Chondrocyte (in vitro differentiated cells): ENCODE results near the gene RAB11FIP4. TPM values are rescaled to one million over a fixed set of nuclear protein-coding genes. Genes with fewer than 3 reads are reported as not detected.

Experiments
- DNase-seq: peaks from one replicate; pipeline ENCODE4 v3.0.0; 2021; ENCODE audit warnings: mixed read lengths, low spot score
- H3K27ac Mint-ChIP-seq: one replicate; pipeline ENCODE4 v1.8.0; 2021; ENCODE audit warnings: mild to moderate bottlenecking, moderate library complexity, mixed read lengths; ENCODE audit not compliant: unreplicated experiment
- H3K27me3 Mint-ChIP-seq: 2 replicates; pipeline ENCODE4 v1.8.0; 2021; ENCODE audit warnings: low read depth, mixed read lengths
- H3K36me3 Mint-ChIP-seq: 2 replicates; pipeline ENCODE4 v1.8.0; 2021; ENCODE audit warnings: low read depth, mixed read lengths
- H3K4me1 Mint-ChIP-seq: 2 replicates; pipeline ENCODE4 v1.8.0; 2021; ENCODE audit warnings: low read depth, mild to moderate bottlenecking, mixed read lengths
- H3K4me3 Mint-ChIP-seq: one replicate; pipeline ENCODE4 v1.8.0; 2021; ENCODE audit warnings: mild to moderate bottlenecking, moderate library complexity, mixed read lengths; ENCODE audit not compliant: unreplicated experiment
- H3K9me3 Mint-ChIP-seq: 2 replicates; pipeline ENCODE4 v1.8.0; 2021; ENCODE audit warnings: low read depth, mixed read lengths
- total RNA-seq: library from RNA; stranded (reverse); gene quantifications from 3 replicates; pipeline ENCODE4 v1.2.1, GENCODE V29; 2021
- TF ChIP-seq, protein P1 (sequence below): fragments of 200-600 bp; sonication (generic); IDR thresholded peaks from 2 replicates; pipeline ENCODE4 v1.5.0; 2021; ENCODE audit warnings: antibody characterized with exemption, mild to moderate bottlenecking, moderate library complexity

Gene RAB11FIP4
- total RNA-seq, 1 donor from 2014 or later = 0.30 TPM

DNA sequence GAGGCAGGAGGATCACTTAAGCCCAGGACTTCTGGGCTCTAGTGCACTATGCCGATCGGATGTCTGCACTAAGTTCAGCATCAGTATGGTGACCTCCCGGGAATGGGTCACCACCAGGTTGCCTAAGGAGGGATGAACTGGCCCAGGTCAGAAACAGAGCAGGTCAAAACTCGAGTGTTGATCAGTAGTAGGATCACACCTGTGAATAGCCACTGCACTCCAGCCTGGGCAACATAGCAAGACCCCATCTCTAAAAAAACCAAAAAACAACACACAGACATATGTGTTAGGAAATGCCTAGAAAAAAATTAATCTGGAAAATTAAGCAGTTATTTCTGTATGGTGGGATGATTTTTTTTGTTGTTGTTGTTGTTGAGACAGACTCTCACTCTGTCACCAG is 127.0 kb downstream of the RAB11FIP4 start:
- Mint-ChIP-seq H3K27ac (no peak overlapping the region), H3K36me3 (no peaks in the 10 kb centered on the region), H3K4me1 (no peaks in the 10 kb centered on the region), H3K4me3 (no peak overlapping the region), H3K27me3 (peaks cover 2% of the 10 kb centered on the region), H3K9me3 (no peaks in the 10 kb centered on the region)
- no peak for DNase-seq
- TF ChIP-seq, protein P1, sequence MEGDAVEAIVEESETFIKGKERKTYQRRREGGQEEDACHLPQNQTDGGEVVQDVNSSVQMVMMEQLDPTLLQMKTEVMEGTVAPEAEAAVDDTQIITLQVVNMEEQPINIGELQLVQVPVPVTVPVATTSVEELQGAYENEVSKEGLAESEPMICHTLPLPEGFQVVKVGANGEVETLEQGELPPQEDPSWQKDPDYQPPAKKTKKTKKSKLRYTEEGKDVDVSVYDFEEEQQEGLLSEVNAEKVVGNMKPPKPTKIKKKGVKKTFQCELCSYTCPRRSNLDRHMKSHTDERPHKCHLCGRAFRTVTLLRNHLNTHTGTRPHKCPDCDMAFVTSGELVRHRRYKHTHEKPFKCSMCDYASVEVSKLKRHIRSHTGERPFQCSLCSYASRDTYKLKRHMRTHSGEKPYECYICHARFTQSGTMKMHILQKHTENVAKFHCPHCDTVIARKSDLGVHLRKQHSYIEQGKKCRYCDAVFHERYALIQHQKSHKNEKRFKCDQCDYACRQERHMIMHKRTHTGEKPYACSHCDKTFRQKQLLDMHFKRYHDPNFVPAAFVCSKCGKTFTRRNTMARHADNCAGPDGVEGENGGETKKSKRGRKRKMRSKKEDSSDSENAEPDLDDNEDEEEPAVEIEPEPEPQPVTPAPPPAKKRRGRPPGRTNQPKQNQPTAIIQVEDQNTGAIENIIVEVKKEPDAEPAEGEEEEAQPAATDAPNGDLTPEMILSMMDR = no peak

DNA sequence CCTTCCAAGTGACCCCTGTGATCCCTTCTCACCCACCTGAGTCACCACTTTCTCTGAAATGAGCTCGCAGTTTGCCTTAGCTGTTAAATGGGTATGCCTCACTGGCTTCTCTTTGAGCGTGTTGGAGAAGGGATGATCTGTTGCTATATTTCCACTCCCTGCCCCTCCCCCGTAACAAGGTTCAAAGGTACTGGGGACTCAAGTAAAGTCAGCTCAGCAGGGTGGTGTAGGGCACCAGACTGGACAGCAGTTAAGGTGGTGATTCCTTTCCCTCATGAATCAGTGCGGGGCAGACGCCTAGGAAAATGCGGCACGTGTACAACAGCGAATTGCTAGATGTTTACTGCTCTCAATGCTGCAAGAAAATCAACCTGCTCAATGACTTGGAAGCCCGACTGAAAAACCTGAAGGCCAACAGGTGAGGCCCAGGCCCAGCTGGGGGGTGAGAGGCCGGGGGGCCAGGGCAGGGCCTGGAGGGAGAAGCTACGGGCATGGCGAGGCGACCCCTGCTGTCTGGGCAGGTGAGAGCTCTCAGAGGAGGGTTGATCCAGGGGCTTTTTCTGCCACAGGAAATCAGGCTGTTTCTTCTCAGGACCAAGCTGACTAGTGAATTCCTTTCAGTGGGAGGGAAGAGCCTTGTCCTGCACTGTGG is 130.3 kb downstream of the RAB11FIP4 start:
- peaks cover 2% of the 10 kb centered on the region for H3K27me3 Mint-ChIP-seq
- no peak overlapping the region for H3K27ac Mint-ChIP-seq
- no peaks in the 10 kb centered on the region for H3K4me1 Mint-ChIP-seq
- H3K4me3 Mint-ChIP-seq = no peak overlapping the region
- no peaks in the 10 kb centered on the region for H3K9me3 Mint-ChIP-seq
- no peak for DNase-seq
- TF ChIP-seq, protein P1 = peak; percentile 26
- no peaks in the 10 kb centered on the region for H3K36me3 Mint-ChIP-seq

DNA sequence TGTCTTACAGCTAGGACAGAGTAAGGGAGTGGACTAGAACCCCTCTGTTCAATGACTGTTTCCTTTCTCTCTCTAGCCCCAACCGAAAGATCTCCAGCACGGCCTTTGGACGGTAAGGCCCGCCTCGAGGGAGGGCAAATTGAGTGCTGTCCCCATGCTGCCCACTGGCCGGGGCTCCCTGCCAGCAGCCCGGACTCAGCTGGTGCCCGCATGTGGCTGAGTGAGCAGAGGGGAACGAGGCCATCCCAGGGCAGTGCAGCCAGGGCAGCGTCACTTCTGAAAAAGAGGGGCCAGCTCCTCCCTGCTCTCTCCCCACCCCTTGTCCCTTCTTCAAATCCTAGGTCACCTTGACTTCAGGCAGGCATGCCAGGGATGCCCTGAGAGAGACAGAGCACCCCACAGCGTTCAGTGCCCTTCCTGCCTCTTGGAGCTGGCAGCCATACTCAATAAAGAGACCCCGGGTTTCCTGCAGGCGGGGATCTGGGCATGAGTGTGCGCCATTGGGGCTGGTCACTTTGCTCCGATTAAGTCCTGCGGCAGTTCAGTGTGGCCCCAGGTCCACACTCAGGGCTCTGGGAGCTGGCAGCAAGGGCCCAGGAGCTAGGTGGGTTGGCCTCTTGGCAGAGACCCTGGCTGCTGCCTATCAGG is 130.9 kb downstream of the RAB11FIP4 start:
- no peak overlapping the region for H3K27ac Mint-ChIP-seq
- TF ChIP-seq, protein P1 = no peak
- no peaks in the 10 kb centered on the region for H3K36me3 Mint-ChIP-seq
- no peak for DNase-seq
- H3K27me3 Mint-ChIP-seq = peaks cover 2% of the 10 kb centered on the region
- no peaks in the 10 kb centered on the region for H3K9me3 Mint-ChIP-seq
- no peak overlapping the region for H3K4me3 Mint-ChIP-seq
- H3K4me1 Mint-ChIP-seq = peaks cover 3% of the 10 kb centered on the region

DNA sequence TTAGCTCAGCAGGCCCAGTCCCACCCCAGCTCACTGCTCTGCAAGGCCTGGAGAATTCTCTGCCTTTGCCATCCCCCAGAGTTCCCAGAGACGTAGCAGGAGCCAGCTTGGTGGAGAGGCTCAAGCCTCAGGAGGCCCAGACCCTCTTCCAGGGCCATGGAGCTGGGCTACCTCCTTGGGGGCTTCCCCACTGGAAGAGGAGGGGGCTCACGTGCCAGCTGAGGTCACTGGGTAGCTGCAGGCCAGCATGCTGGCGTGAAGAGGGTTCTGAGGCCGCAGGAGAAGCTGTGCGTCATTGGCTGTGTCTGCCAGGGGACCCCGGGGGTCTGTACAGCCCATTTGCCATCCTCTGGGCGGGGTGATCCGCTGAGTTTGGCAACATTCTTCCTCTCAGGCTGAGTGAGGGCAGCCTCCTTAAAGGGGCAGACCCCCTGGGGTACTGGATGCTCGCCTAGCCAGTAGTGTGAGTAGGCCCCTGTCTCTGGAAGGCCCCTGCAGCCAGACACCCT is 131.6 kb downstream of the RAB11FIP4 start:
- no peak overlapping the region for H3K4me3 Mint-ChIP-seq
- TF ChIP-seq, protein P1 = no peak
- no peak for DNase-seq
- no peak overlapping the region for H3K27ac Mint-ChIP-seq
- H3K4me1 Mint-ChIP-seq = peaks cover 8% of the 10 kb centered on the region
- peaks cover 2% of the 10 kb centered on the region for H3K27me3 Mint-ChIP-seq
- H3K9me3 Mint-ChIP-seq = no peaks in the 10 kb centered on the region
- no peaks in the 10 kb centered on the region for H3K36me3 Mint-ChIP-seq

DNA sequence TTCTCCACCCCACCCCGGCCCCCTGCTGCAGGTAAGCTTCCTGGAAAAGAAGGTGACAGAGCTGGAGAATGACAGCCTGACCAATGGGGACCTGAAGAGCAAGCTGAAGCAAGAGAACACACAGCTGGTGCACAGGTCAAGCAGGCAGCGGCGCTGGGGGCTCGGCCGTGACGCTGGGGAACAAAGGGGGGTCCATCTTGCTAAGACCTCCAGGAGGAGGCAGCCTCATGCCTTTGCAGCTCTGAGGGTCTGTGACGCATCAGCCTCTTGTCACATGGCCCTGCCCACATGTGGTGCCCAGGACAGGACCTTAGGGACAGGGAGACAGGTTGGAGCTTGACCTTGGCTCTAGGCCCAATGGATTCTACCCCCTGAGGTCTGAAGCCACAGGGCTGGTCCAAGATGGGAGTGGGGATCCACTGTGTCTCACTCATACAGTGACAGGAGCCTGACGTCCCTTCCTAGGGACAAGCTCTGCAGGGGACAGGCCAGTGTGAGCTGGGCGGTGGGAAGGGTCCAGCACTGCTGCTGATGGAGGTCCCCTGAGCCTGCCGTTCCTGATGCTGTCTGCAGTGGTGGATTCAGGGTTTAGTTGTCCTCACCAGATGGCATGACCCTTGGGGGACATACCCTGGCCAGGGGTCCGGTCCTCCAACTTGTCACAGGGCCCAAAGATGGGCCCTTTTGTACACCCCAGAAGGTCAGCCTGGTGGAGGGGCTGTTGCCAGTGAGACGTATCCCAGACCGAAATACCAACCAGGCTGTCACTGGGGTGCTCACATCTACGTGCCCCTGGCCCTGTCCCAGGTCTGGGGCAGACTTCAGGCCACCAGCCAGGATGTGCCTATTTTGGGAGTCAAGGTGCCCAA is 132.6 kb downstream of the RAB11FIP4 start:
- no peak overlapping the region for H3K4me3 Mint-ChIP-seq
- H3K27ac Mint-ChIP-seq = no peak overlapping the region
- H3K4me1 Mint-ChIP-seq = peaks cover 8% of the 10 kb centered on the region
- H3K9me3 Mint-ChIP-seq = no peaks in the 10 kb centered on the region
- DNase-seq = no peak
- TF ChIP-seq, protein P1 = no peak
- peaks cover 2% of the 10 kb centered on the region for H3K27me3 Mint-ChIP-seq
- H3K36me3 Mint-ChIP-seq = no peaks in the 10 kb centered on the region
